ENCODE measurements around the gene UACA.

Gene UACA

DNA sequence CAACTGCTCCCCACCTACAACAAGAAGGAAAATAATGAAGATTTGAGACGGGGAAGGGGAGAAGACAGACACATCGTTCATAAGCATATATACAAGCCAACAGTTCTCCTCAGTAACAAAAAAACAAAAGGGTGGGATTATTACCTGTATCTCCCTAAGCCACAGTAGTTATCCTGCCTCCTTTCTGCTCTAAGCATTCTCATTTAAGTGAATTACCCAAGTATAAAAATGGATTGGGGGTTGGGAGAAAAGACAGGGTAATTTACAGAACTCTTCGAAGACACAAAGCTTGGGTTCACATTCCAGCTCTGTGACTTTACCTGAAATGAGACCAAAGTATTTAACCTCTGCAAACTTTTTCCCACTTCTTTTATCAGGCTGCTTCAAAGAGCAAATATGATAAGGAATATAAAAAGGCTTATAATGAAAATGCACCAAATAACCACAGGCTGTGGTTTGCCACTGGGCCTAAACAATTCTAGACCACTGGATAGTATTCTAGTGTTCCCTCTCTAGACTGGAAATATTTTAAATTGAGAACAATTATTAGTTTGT, 64.4 kb downstream of the UACA start:
- no peaks in the 10 kb centered on the region for H3K27me3 ChIP-seq (ENCODE audit: control insufficient read depth in 3 of 3, insufficient read depth in 3 of 3, low read depth in 1 of 3, low read length in 3 of 3)
- no peak overlapping the region for H3K4ac ChIP-seq (ENCODE audit: low read length)
- H2BK120ac ChIP-seq (ENCODE audit: low read depth, low read length) = no peak overlapping the region
- H3K9ac ChIP-seq (ENCODE audit: low read depth, low read length, poor library complexity) = no peak overlapping the region
- no peak overlapping the region for H4K8ac ChIP-seq (ENCODE audit: low read depth, low read length)
- H2BK15ac ChIP-seq (ENCODE audit: low read length) = no peak overlapping the region
- H3K9me3 ChIP-seq (replicated peaks in 1 of 2; ENCODE audit: control insufficient read depth in 2 of 2, insufficient read depth in 1 of 2, low read depth in 1 of 2, low read length in 2 of 2) = no peaks in the 10 kb centered on the region
- no peak overlapping the region for H2BK12ac ChIP-seq (ENCODE audit: low read length)
- H2BK5ac ChIP-seq (ENCODE audit: low read length) = no peak overlapping the region
- no peaks in the 10 kb centered on the region for H3K79me1 ChIP-seq (ENCODE audit: low read depth, low read length)
- no peaks in the 10 kb centered on the region for H3K36me3 ChIP-seq (replicated peaks in 1 of 2; ENCODE audit: control insufficient read depth in 2 of 2, insufficient read depth in 2 of 2, low read length in 2 of 2)
- H2AK5ac ChIP-seq (ENCODE audit: low read depth, low read length) = no peak overlapping the region
- H3K14ac ChIP-seq (ENCODE audit: low read length) = no peak overlapping the region
- no peak overlapping the region for H3K4me2 ChIP-seq (ENCODE audit: insufficient read depth, low read length, poor library complexity, severe bottlenecking)
- no peak overlapping the region for H2AFZ ChIP-seq (ENCODE audit: low read length)
- H3K4me1 ChIP-seq (ENCODE audit: control insufficient read depth in 2 of 2, insufficient read depth in 1 of 2, low read depth in 1 of 2, low read length in 2 of 2) = peaks cover 11 to 19% of the 10 kb centered on the region in 2 donors
- no peak overlapping the region for H3K18ac ChIP-seq (ENCODE audit: low read length)
- H3K23ac ChIP-seq (ENCODE audit: low read depth, low read length, poor library complexity) = no peak overlapping the region
- DNase-seq (ENCODE audit: low spot score) = no peak
- no CpG with 5 or more reads among the region's 3 CpGs for WGBS, 2 donors (ENCODE audit: extremely low coverage in 2 of 2, insufficient read length in 2 of 2, insufficient replicate concordance in 1 of 2)
- H3K4me3 ChIP-seq (ENCODE audit: low read length in 2 of 2) = no peak overlapping the region
- no peak overlapping the region for H4K91ac ChIP-seq (ENCODE audit: low read depth, low read length, poor library complexity)
- H3K27ac ChIP-seq (replicated peaks; ENCODE audit: low read length) = no peak overlapping the region

GRCh38 chr15:70698426-70698825, 64.9 kb downstream of the UACA start:
- H2BK12ac ChIP-seq (ENCODE audit: low read length) = no peak overlapping the region
- no peak overlapping the region for H3K18ac ChIP-seq (ENCODE audit: low read length)
- H2BK120ac ChIP-seq (ENCODE audit: low read depth, low read length) = no peak overlapping the region
- H3K23ac ChIP-seq (ENCODE audit: low read depth, low read length, poor library complexity) = no peak overlapping the region
- H3K9me3 ChIP-seq (replicated peaks in 1 of 2; ENCODE audit: control insufficient read depth in 2 of 2, insufficient read depth in 1 of 2, low read depth in 1 of 2, low read length in 2 of 2) = no peaks in the 10 kb centered on the region
- no peak overlapping the region for H4K8ac ChIP-seq (ENCODE audit: low read depth, low read length)
- H3K27me3 ChIP-seq (ENCODE audit: control insufficient read depth in 3 of 3, insufficient read depth in 3 of 3, low read depth in 1 of 3, low read length in 3 of 3) = no peaks in the 10 kb centered on the region
- no peak overlapping the region for H2AFZ ChIP-seq (ENCODE audit: low read length)
- H3K14ac ChIP-seq (ENCODE audit: low read length) = no peak overlapping the region
- no peak overlapping the region for H3K4ac ChIP-seq (ENCODE audit: low read length)
- no peak overlapping the region for H3K4me2 ChIP-seq (ENCODE audit: insufficient read depth, low read length, poor library complexity, severe bottlenecking)
- H2AK5ac ChIP-seq (ENCODE audit: low read depth, low read length) = no peak overlapping the region
- H3K4me1 ChIP-seq (ENCODE audit: control insufficient read depth in 2 of 2, insufficient read depth in 1 of 2, low read depth in 1 of 2, low read length in 2 of 2) = peaks cover 8 to 16% of the 10 kb centered on the region in 2 donors
- H3K4me3 ChIP-seq (ENCODE audit: low read length in 2 of 2) = no peak overlapping the region
- no peak overlapping the region for H3K9ac ChIP-seq (ENCODE audit: low read depth, low read length, poor library complexity)
- DNase-seq (ENCODE audit: low spot score) = no peak
- H3K36me3 ChIP-seq (replicated peaks in 1 of 2; ENCODE audit: control insufficient read depth in 2 of 2, insufficient read depth in 2 of 2, low read length in 2 of 2) = no peaks in the 10 kb centered on the region
- no peak overlapping the region for H3K27ac ChIP-seq (replicated peaks; ENCODE audit: low read length)
- no peak overlapping the region for H2BK15ac ChIP-seq (ENCODE audit: low read length)
- no peak overlapping the region for H4K91ac ChIP-seq (ENCODE audit: low read depth, low read length, poor library complexity)
- H2BK5ac ChIP-seq (ENCODE audit: low read length) = no peak overlapping the region
- no peaks in the 10 kb centered on the region for H3K79me1 ChIP-seq (ENCODE audit: low read depth, low read length)

GRCh38 chr15:70690491-70691276, 72.7 kb downstream of the UACA start:
- Histone ChIP-seq H3K79me1 (ENCODE audit: low read depth, low read length) (no peaks in the 10 kb centered on the region), H3K9me3 (replicated peaks in 1 of 2; ENCODE audit: control insufficient read depth in 2 of 2, insufficient read depth in 1 of 2, low read depth in 1 of 2, low read length in 2 of 2) (no peaks in the 10 kb centered on the region), H3K14ac (ENCODE audit: low read length) (no peak overlapping the region), H3K27me3 (ENCODE audit: control insufficient read depth in 3 of 3, insufficient read depth in 3 of 3, low read depth in 1 of 3, low read length in 3 of 3) (no peaks in the 10 kb centered on the region), H4K8ac (ENCODE audit: low read depth, low read length) (no peak overlapping the region), H2AK5ac (ENCODE audit: low read depth, low read length) (no peak overlapping the region), H3K4me1 (ENCODE audit: control insufficient read depth in 2 of 2, insufficient read depth in 1 of 2, low read depth in 1 of 2, low read length in 2 of 2) (peaks cover 0 to 2% of the 10 kb centered on the region in 2 donors), H2BK5ac (ENCODE audit: low read length) (no peak overlapping the region), H2BK15ac (ENCODE audit: low read length) (no peak overlapping the region), H2BK120ac (ENCODE audit: low read depth, low read length) (no peak overlapping the region), H3K18ac (ENCODE audit: low read length) (no peak overlapping the region), H3K23ac (ENCODE audit: low read depth, low read length, poor library complexity) (no peak overlapping the region), H4K91ac (ENCODE audit: low read depth, low read length, poor library complexity) (no peak overlapping the region), H3K4me3 (ENCODE audit: low read length in 2 of 2) (no peak overlapping the region), H3K4ac (ENCODE audit: low read length) (no peak overlapping the region), H3K9ac (ENCODE audit: low read depth, low read length, poor library complexity) (no peak overlapping the region), H2AFZ (ENCODE audit: low read length) (no peak overlapping the region), H3K4me2 (ENCODE audit: insufficient read depth, low read length, poor library complexity, severe bottlenecking) (no peak overlapping the region), H2BK12ac (ENCODE audit: low read length) (no peak overlapping the region), H3K36me3 (replicated peaks in 1 of 2; ENCODE audit: control insufficient read depth in 2 of 2, insufficient read depth in 2 of 2, low read length in 2 of 2) (no peaks in the 10 kb centered on the region), H3K27ac (replicated peaks; ENCODE audit: low read length) (no peak overlapping the region)
- no CpG with 5 or more reads among the region's 2 CpGs for WGBS, 2 donors (ENCODE audit: extremely low coverage in 2 of 2, insufficient read length in 2 of 2, insufficient replicate concordance in 1 of 2)
- DNase-seq (ENCODE audit: low spot score) = no peak

DNA sequence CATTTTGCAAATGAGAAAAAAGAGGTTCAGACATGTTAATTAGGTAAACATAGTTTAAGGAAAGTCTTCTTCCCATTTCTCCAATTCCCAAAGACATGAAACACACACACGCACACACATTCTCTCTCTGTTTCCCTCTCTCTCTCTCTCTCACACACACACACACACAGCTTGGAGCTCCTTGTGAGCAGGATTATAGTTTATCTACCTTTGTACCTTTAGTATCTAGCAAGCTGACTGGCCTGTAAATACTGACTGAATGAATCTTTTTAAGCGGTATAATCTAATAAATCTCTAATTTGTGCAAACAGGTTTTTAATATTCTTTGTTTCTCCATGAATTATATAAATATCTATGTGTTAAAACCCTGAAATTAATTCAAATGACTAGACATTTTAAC, 73.3 kb downstream of the UACA start:
- H3K27me3 ChIP-seq (ENCODE audit: control insufficient read depth in 3 of 3, insufficient read depth in 3 of 3, low read depth in 1 of 3, low read length in 3 of 3) = no peaks in the 10 kb centered on the region
- H3K9ac ChIP-seq (ENCODE audit: low read depth, low read length, poor library complexity) = no peak overlapping the region
- no peak overlapping the region for H2BK120ac ChIP-seq (ENCODE audit: low read depth, low read length)
- H3K79me1 ChIP-seq (ENCODE audit: low read depth, low read length) = no peaks in the 10 kb centered on the region
- no peak overlapping the region for H3K14ac ChIP-seq (ENCODE audit: low read length)
- H4K8ac ChIP-seq (ENCODE audit: low read depth, low read length) = no peak overlapping the region
- no peak overlapping the region for H3K18ac ChIP-seq (ENCODE audit: low read length)
- H3K4me1 ChIP-seq (ENCODE audit: control insufficient read depth in 2 of 2, insufficient read depth in 1 of 2, low read depth in 1 of 2, low read length in 2 of 2) = peaks cover 0 to 1% of the 10 kb centered on the region in 2 donors
- no peaks in the 10 kb centered on the region for H3K36me3 ChIP-seq (replicated peaks in 1 of 2; ENCODE audit: control insufficient read depth in 2 of 2, insufficient read depth in 2 of 2, low read length in 2 of 2)
- H3K4ac ChIP-seq (ENCODE audit: low read length) = no peak overlapping the region
- no peak for DNase-seq (ENCODE audit: low spot score)
- H3K4me2 ChIP-seq (ENCODE audit: insufficient read depth, low read length, poor library complexity, severe bottlenecking) = no peak overlapping the region
- no CpG with 5 or more reads among the region's 2 CpGs for WGBS, 2 donors (ENCODE audit: extremely low coverage in 2 of 2, insufficient read length in 2 of 2, insufficient replicate concordance in 1 of 2)
- no peaks in the 10 kb centered on the region for H3K9me3 ChIP-seq (replicated peaks in 1 of 2; ENCODE audit: control insufficient read depth in 2 of 2, insufficient read depth in 1 of 2, low read depth in 1 of 2, low read length in 2 of 2)
- no peak overlapping the region for H2BK15ac ChIP-seq (ENCODE audit: low read length)
- H2BK12ac ChIP-seq (ENCODE audit: low read length) = no peak overlapping the region
- H2AFZ ChIP-seq (ENCODE audit: low read length) = no peak overlapping the region
- no peak overlapping the region for H3K4me3 ChIP-seq (ENCODE audit: low read length in 2 of 2)
- H4K91ac ChIP-seq (ENCODE audit: low read depth, low read length, poor library complexity) = no peak overlapping the region
- no peak overlapping the region for H2BK5ac ChIP-seq (ENCODE audit: low read length)
- no peak overlapping the region for H2AK5ac ChIP-seq (ENCODE audit: low read depth, low read length)
- H3K27ac ChIP-seq (replicated peaks; ENCODE audit: low read length) = no peak overlapping the region
- H3K23ac ChIP-seq (ENCODE audit: low read depth, low read length, poor library complexity) = no peak overlapping the region

Measured in neuronal stem cell (in vitro differentiated cells).